GM10248 (cell line): ENCODE results near the gene GABBR2.

Experiments used
- CTCF ChIA-PET: fragments of 300-600 bp; sonication (Branson Sonifier 250); formaldehyde crosslinking; extraction: SDS; loops from one replicate; lab custom pipeline; 2021; ENCODE audit warnings: antibody characterized with exemption; lab: Yijun Ruan, JAX
- POLR2A ChIA-PET: fragments of 350-650 bp; sonication (Branson Sonifier 250); formaldehyde crosslinking; extraction: SDS; loops from one replicate; lab custom pipeline; 2020; ENCODE audit warnings: antibody characterized with exemption; lab: Yijun Ruan, JAX
- DNase-seq: peaks from one replicate; pipeline ENCODE4 v3.0.0; 2012; ENCODE audit errors: extremely low spot score
- TF ChIP-seq, protein P1 (sequence below): IDR thresholded peaks from 2 replicates; pipeline ENCODE4 v1.5.1; 2012; ENCODE audit warnings: mild to moderate bottlenecking, low read depth; ENCODE audit errors: extremely low read depth, missing control alignments, control extremely low read depth

Gene GABBR2

DNA sequence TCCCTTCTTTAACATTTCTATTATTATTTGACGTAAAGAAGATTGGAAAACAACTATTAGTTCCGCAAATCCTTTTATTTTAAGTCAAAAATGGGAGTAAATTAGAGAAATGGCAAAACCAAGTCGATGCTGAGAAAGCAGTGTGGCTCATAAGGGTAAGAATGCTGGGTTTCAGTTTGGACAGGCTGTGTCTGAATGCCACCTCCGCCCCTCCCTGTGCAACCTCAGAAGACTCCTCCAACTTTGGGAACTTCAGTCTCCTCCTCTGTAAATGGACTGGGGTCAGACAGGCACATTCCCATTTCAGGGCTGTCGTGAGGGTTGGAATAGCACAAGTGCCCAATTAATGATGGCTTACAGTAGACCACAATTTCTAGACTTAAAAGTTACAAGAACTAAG is 154.0 kb downstream of the GABBR2 start:
- TF ChIP-seq, protein P1, sequence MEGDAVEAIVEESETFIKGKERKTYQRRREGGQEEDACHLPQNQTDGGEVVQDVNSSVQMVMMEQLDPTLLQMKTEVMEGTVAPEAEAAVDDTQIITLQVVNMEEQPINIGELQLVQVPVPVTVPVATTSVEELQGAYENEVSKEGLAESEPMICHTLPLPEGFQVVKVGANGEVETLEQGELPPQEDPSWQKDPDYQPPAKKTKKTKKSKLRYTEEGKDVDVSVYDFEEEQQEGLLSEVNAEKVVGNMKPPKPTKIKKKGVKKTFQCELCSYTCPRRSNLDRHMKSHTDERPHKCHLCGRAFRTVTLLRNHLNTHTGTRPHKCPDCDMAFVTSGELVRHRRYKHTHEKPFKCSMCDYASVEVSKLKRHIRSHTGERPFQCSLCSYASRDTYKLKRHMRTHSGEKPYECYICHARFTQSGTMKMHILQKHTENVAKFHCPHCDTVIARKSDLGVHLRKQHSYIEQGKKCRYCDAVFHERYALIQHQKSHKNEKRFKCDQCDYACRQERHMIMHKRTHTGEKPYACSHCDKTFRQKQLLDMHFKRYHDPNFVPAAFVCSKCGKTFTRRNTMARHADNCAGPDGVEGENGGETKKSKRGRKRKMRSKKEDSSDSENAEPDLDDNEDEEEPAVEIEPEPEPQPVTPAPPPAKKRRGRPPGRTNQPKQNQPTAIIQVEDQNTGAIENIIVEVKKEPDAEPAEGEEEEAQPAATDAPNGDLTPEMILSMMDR, result no peak
- CTCF ChIA-PET, result no interaction called here
- DNase-seq, result no peak
- POLR2A ChIA-PET, result no interaction called here

DNA sequence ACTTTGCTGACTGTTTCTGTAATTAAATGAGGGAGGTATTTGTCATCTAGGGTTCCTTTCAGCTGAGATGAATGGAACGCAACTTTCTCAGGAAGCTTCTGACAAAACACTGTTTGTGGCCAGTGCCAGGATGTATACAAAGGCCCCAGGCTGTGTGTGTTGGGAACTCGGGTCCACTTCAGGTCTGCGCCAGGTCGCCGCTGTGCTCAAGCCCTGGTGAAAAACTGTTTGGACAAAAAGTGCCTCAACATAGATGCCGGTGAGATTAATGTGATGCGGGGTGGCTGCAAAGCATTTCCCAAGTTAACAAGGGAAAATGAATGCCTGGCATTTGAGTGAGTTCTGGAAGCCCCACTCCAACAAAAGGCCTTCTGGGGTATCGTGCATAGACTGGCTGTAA is 156.4 kb downstream of the GABBR2 start:
- POLR2A ChIA-PET, result no interaction called here
- TF ChIP-seq, protein P1, result no peak
- CTCF ChIA-PET, result interaction anchor here (2.4 kb wide), 1 partner anchor 16 kb away, joined by 9 read pairs; no protein-coding TSS in a partner anchor
- DNase-seq, result no peak

DNA sequence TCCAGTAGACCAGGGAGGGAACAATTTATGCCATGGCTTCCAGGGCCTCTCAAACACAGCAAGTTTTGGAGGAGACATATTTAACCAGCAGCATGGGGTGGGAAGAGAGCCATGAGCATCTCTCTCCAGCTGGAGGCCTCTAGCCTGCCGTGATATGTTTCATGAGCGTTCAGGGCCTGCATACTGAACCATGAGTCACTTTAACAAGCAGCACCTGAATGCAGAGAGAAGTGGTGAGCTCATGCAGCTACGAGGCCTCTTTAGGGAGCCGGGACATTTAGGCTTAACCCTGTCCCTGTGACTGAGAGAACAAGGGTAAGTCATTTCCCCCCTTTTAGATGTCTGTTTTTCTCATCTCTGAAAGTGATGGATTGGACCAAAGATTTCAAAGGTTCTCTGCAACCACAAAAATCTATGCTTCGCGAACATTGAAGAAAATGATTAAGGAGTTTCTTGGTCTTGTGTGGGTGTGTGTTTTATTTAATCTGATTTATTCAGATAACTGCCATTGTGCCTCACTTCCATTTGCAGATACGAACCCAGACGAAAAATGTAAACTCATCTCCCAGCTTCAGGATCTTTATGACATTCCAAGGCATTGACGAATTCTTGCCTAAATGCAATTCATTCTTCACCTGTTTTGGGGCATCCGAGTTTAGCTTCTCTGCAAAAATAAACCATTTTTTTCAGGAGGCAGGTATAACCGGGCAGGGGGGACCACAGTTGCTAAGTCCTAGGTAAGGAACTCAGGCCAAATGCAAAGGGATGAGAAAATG is 157.0 kb downstream of the GABBR2 start:
- ChIA-PET CTCF (interaction anchor here (1.1 to 2.4 kb wide), 2 partner anchors 15 kb away, joined by 5 to 9 read pairs; no protein-coding TSS in a partner anchor), POLR2A (no interaction called here)
- DNase-seq, result no peak
- TF ChIP-seq, protein P1, result no peak

DNA sequence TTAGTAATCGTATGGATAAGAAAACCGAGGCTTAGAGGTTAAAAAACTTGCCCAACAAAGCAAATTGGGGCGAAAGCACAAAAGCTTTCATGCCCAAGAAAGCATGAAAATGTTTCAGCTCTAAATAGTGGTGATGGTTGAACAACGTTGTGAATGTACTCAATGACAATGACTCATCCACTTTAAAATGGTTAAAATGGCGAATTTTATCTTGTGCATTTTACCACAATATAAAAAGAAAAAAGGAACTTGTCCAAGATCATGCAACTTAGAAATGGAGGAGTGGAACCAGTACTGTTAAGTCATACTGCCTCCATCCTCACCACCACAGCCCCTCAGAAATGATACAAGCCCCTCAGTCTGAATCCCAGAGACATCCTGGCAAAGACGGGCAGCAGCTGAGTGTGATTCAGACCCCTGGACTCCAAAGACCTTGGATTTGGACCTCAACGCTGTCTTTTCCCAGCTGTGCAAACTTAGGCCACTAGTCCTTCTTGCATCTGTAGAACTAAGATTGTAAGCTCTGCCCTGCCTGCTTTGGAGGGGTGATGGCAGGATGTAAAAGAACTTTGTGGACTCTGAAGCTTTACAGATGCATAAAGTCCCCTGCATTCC is 158.4 kb downstream of the GABBR2 start:
- POLR2A ChIA-PET, result no interaction called here
- CTCF ChIA-PET, result interaction anchor here (1.1 kb wide), 1 partner anchor 13 kb away, joined by 5 read pairs; no protein-coding TSS in a partner anchor
- TF ChIP-seq, protein P1, result no peak
- DNase-seq, result no peak

DNA sequence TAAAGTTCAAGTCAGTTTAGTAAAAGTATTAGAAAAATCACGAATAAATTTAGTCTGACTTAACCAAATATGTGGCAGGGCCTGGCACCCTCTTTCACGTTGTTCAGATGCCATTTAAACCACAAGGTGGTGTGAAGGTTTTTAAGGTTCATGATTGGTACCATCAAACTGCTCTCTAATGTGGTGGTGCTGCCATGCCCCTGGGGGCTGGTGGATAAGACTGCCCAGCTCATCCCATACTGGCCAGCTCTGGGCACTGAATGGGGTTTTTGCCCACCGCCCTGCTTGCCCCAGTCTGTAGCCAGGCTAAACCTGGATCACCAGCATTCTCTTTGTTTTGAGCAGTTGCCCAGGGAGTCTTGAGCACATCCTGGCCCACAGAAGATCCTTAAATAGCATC is 159.3 kb downstream of the GABBR2 start:
- ChIA-PET CTCF (interaction anchor here (1.0 kb wide), 1 partner anchor 10 kb away, joined by 3 read pairs; no protein-coding TSS in a partner anchor), POLR2A (no interaction called here)
- DNase-seq, result no peak
- TF ChIP-seq, protein P1, result no peak

DNA sequence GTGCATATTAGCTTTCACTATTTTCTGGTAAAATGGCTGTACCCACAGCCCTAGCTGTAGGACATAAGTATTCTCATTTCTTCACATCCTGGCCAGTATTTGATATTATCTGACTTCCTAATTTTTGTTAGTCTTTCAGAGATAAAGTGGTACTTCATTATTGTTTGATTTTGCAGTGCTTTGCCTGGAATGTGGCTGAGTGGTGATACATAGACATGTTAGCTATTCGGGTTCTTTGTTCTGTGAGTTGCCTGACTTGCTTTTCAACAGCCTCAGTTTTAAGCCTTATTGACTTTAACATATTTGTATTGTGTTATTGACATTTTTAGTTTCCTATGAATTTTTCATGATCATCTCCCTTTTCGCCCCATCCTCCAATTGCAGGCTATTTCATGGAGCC is 161.1 kb downstream of the GABBR2 start:
- ChIA-PET POLR2A (no interaction called here), CTCF (no interaction called here)
- TF ChIP-seq, protein P1, result no peak
- DNase-seq, result no peak
